22Rv1 (cell line): Measurements from ENCODE around the gene HSPB2.

Source experiments
- CTCF ChIP-seq: fragments of 450-650 bp; IDR thresholded peaks from 2 replicates; pipeline ENCODE4 v1.5.1; 2017; ENCODE audit warnings: mild to moderate bottlenecking
- ZFX ChIP-seq: fragments of 450-650 bp; IDR thresholded peaks from 2 replicates; pipeline ENCODE4 v1.6.1; 2017; ENCODE audit warnings: antibody characterized with exemption, borderline replicate concordance

GRCh38 chr11:111870522-111870885 lies 42.0 kb upstream of the HSPB2 start:
- TF ChIP-seq CTCF (no peak), ZFX (no peak)
